Endothelial cell of umbilical vein (primary cell): Measurements from ENCODE around the gene ABCA6. TPM values are rescaled to one million over a fixed set of nuclear protein-coding genes. Genes with fewer than 3 reads are reported as not detected.

Experiments used
- BruUV-seq: library from RNA; stranded (reverse); fragments of 400-500 nt; replicated peaks from 2 replicates; lab custom pipeline; 2021; lab: Mats Ljungman, UMichigan
- CTCF ChIA-PET: fragments of 300-600, 350-600 bp; sonication (Branson Sonifier 250); formaldehyde crosslinking; loops from one replicate; lab custom pipeline; 2021; ENCODE audit warnings: antibody characterized with exemption, inconsistent platforms; lab: Charles Lee
- POLR2A ChIA-PET: fragments of 300-600, 350-600 bp; sonication (Branson Sonifier 250); formaldehyde crosslinking; loops from one replicate; lab custom pipeline; 2021; ENCODE audit warnings: antibody characterized with exemption, inconsistent platforms; lab: Charles Lee
- DNase-seq: peaks from one replicate; pipeline ENCODE4 v3.0.0-alpha.2; 2011; ENCODE audit warnings: low read depth, low spot score
- FAIRE-seq: peaks from 2 replicates; lab custom pipeline; 2011; peaks lifted over from hg19 to GRCh38; lab: Jason Lieb, UNC
- H2AFZ ChIP-seq: 2 replicates; pipeline ENCODE4 v1.6.0; 2012; ENCODE audit warnings: low read depth, low read length, control low read depth, inconsistent platforms
- H3K27ac ChIP-seq: 2 replicates; pipeline ENCODE4 v1.5.1; 2011; ENCODE audit warnings: low read depth, mild to moderate bottlenecking, control low read depth, low read length, moderate library complexity; ENCODE audit not compliant: insufficient read depth
- H3K27me3 ChIP-seq, 2 experiments: 2 replicates each; pipeline versions ENCODE4 v1.6.0 to v1.6.1; 2011; ENCODE audit warnings: low read length in 2 of 2, mixed read lengths in 1 of 2; ENCODE audit not compliant: control insufficient read depth in 2 of 2, insufficient read depth in 2 of 2
- H3K36me3 ChIP-seq, 2 experiments: 2 replicates in 1 of 2; 3 replicates in 1 of 2; pipeline ENCODE4 v1.5.1; 2011; ENCODE audit warnings: low read length in 2 of 2, mild to moderate bottlenecking in 1 of 2, moderate library complexity in 1 of 2; ENCODE audit not compliant: control insufficient read depth in 2 of 2, insufficient read depth in 2 of 2; ENCODE audit errors: extremely low read depth in 1 of 2
- H3K4me1 ChIP-seq: 3 replicates; pipeline ENCODE4 v1.5.1; 2011; ENCODE audit warnings: mild to moderate bottlenecking, low read length; ENCODE audit not compliant: control insufficient read depth, insufficient read depth; ENCODE audit errors: extremely low read depth
- H3K4me2 ChIP-seq: 2 replicates; pipeline ENCODE4 v1.6.1; 2011; ENCODE audit warnings: low read length, control low read depth, mixed read lengths; ENCODE audit not compliant: insufficient read depth
- H3K4me3 ChIP-seq, 3 experiments: fragments of 200-600 bp in 1 of 3; sonication (generic), shearing (Covaris generic) in 1 of 3; replicated peaks in 1 of 3; 2 replicates each; pipeline ENCODE4 v1.5.1; 2011 to 2016; ENCODE audit warnings: control low read depth in 3 of 3, low read length in 3 of 3, mild to moderate bottlenecking in 2 of 3, inconsistent platforms in 1 of 3, low read depth in 1 of 3, moderate library complexity in 1 of 3; ENCODE audit not compliant: insufficient read depth in 1 of 3
- H3K79me2 ChIP-seq: 2 replicates; pipeline ENCODE4 v1.6.0; 2012; ENCODE audit warnings: low read length, inconsistent platforms; ENCODE audit not compliant: control insufficient read depth, insufficient read depth
- H3K9ac ChIP-seq: replicated peaks from 2 replicates; pipeline ENCODE3; 2011; ENCODE audit warnings: low read length, control low read depth; ENCODE audit not compliant: insufficient read depth; ENCODE audit errors: extremely low read depth
- H3K9me1 ChIP-seq: replicated peaks from 3 replicates; pipeline ENCODE4 v1.6.0; 2011; ENCODE audit warnings: mild to moderate bottlenecking, low read length; ENCODE audit not compliant: control insufficient read depth, insufficient read depth; ENCODE audit errors: extremely low read depth
- H3K9me3 ChIP-seq: replicated peaks from 2 replicates; pipeline ENCODE4 v1.5.1; 2012; ENCODE audit warnings: low read length, inconsistent platforms; ENCODE audit not compliant: control insufficient read depth, insufficient read depth
- H4K20me1 ChIP-seq: replicated peaks from 2 replicates; pipeline ENCODE3; 2011; ENCODE audit warnings: mild to moderate bottlenecking, low read length; ENCODE audit not compliant: control insufficient read depth, insufficient read depth; ENCODE audit errors: extremely low read depth
- CTCF ChIP-seq, 2 donors: IDR thresholded peaks; 1 replicate in 1 of 2; 2 replicates in 1 of 2; pipeline ENCODE4 v1.5.1; 2011; ENCODE audit warnings: low read length in 2 of 2, mild to moderate bottlenecking in 2 of 2, moderate library complexity in 2 of 2, control low read depth in 1 of 2, inconsistent platforms in 1 of 2, low read depth in 1 of 2; ENCODE audit not compliant: insufficient read depth in 1 of 2; ENCODE audit errors: extremely low read depth in 1 of 2
- EZH2 ChIP-seq: IDR thresholded peaks from 2 replicates; pipeline ENCODE4 v1.6.1; 2012; ENCODE audit warnings: borderline replicate concordance, low read depth, mild to moderate bottlenecking, moderate library complexity, low read length, inconsistent platforms; ENCODE audit not compliant: severe bottlenecking
- FOS ChIP-seq: IDR thresholded peaks from 2 replicates; pipeline ENCODE4 v1.6.1; 2011; ENCODE audit warnings: mild to moderate bottlenecking, low read length, moderate library complexity, borderline replicate concordance; ENCODE audit not compliant: insufficient read depth
- GATA2 ChIP-seq: IDR thresholded peaks from 2 replicates; pipeline ENCODE4 v1.7.0; 2011; ENCODE audit warnings: low read depth, mild to moderate bottlenecking, moderate library complexity, mixed read lengths, low read length; ENCODE audit not compliant: insufficient read length, insufficient read depth
- JUN ChIP-seq: IDR thresholded peaks from 2 replicates; pipeline ENCODE4 v1.6.1; 2011; ENCODE audit warnings: borderline replicate concordance, low read depth; ENCODE audit not compliant: insufficient read length, insufficient read depth
- MAX ChIP-seq: IDR thresholded peaks from 2 replicates; pipeline ENCODE4 v1.6.1; 2011; ENCODE audit not compliant: insufficient read depth, insufficient read length
- MYC ChIP-seq: IDR thresholded peaks from one replicate; pipeline ENCODE4 v1.6.1; 2011; ENCODE audit warnings: mild to moderate bottlenecking, low read depth, low read length
- POLR2A ChIP-seq: IDR thresholded peaks from 2 replicates; pipeline ENCODE4 v1.6.1; 2012; ENCODE audit warnings: low read depth, mild to moderate bottlenecking, control low read depth, low read length
- POLR2AphosphoS5 ChIP-seq: IDR thresholded peaks from 2 replicates; pipeline ENCODE4 v1.6.1; 2012; ENCODE audit warnings: low read depth, mild to moderate bottlenecking, control low read depth, low read length, moderate library complexity; ENCODE audit not compliant: insufficient read depth
- dilution Hi-C: fragments of 300-500 bp; cut with MboI; formaldehyde crosslinking; loops from one replicate; pipeline ENCODE4 v1.15.0; 2019; ENCODE audit warnings: low sequenced_read_pairs; ENCODE audit not compliant: extremely low pct_ligation_motif_present
- intact Hi-C: fragments of 100-400 bp; cut with micrococcal nuclease; formaldehyde crosslinking; loops from one replicate; pipeline ENCODE4 v1.10.0; 2022
- polyA plus RNA-seq, 4 experiments: library from polyadenylated mRNA; depleted of rRNA in 3 of 4; stranded (reverse) in 3 of 4; unstranded in 1 of 4; fragments of >200 nt; gene quantifications; 2 replicates each; pipeline versions ENCODE4 v1.2.1 to v1.2.3, GENCODE V29; 2011 to 2012; ENCODE audit warnings: missing spikeins in 1 of 4
- total RNA-seq: library from RNA; stranded (reverse); gene quantifications from 2 replicates; pipeline ENCODE4 v1.2.3, GENCODE V29; 2021

Gene ABCA6
- total and polyA plus RNA-seq, 2 donors (not counting 3 experiments of a cell fraction or from before 2014, with no cell fraction given): 11.3 to 30.5 TPM

- no peaks in the 10 kb centered on the region for H4K20me1 ChIP-seq
- no peaks in the 10 kb centered on the region for H3K79me2 ChIP-seq
- no peak overlapping the region for H3K27ac ChIP-seq
- no TSS peak for BruUV-seq
- H3K9me3 ChIP-seq: no peaks in the 10 kb centered on the region
- H3K27me3 ChIP-seq: no peaks in the 10 kb centered on the region
- no peak overlapping the region for H3K4me2 ChIP-seq
- no peak overlapping the region for H3K9ac ChIP-seq
- no peaks in the 10 kb centered on the region for H3K9me1 ChIP-seq
- ChIA-PET CTCF (interaction anchor here (0.6 to 1.5 kb wide), 2 partner anchors 13 to 67 kb away, joined by 3 read pairs; no protein-coding TSS in a partner anchor), POLR2A (no interaction called here)
- DNase-seq: no peak
- no peaks in the 10 kb centered on the region for H3K4me1 ChIP-seq
- peaks cover 0 to 12% of the 10 kb centered on the region in 2 experiments for H3K36me3 ChIP-seq
- no peak overlapping the region for H3K4me3 ChIP-seq
- no peak for TF ChIP-seq MAX
- no peak for TF ChIP-seq JUN
- TF ChIP-seq CTCF (IDR thresholded peaks at IDR 0.05; ENCODE audit: extremely low read depth in 1 of 2, insufficient read depth in 1 of 2, low read depth in 1 of 2, low read length in 2 of 2): no peak
- TF ChIP-seq GATA2: no peak
- TF ChIP-seq FOS: no peak
- TF ChIP-seq MYC: no peak
- TF ChIP-seq POLR2A: no peak
- TF ChIP-seq POLR2AphosphoS5: no peak
- no peak for TF ChIP-seq EZH2
- no peak for FAIRE-seq
- intact Hi-C loops (no loop called here), dilution Hi-C loops (no loop called here)
- H2AFZ ChIP-seq: no peak overlapping the region
Observed at GRCh38 chr17:69086641-69087040, 55.1 kb downstream of the ABCA6 start.
